NCI-H2196 (cell line): ENCODE results near the gene ABCA4.
A peak's percentile ranks its signal among the peaks of the same experiment; 100 is the strongest.

Source experiments
- DNase-seq: peaks from one replicate; lab custom pipeline; 2025; ENCODE audit not compliant: unreplicated experiment; lab: John Stamatoyannopoulos, UW

The ABCA4 gene

DNA sequence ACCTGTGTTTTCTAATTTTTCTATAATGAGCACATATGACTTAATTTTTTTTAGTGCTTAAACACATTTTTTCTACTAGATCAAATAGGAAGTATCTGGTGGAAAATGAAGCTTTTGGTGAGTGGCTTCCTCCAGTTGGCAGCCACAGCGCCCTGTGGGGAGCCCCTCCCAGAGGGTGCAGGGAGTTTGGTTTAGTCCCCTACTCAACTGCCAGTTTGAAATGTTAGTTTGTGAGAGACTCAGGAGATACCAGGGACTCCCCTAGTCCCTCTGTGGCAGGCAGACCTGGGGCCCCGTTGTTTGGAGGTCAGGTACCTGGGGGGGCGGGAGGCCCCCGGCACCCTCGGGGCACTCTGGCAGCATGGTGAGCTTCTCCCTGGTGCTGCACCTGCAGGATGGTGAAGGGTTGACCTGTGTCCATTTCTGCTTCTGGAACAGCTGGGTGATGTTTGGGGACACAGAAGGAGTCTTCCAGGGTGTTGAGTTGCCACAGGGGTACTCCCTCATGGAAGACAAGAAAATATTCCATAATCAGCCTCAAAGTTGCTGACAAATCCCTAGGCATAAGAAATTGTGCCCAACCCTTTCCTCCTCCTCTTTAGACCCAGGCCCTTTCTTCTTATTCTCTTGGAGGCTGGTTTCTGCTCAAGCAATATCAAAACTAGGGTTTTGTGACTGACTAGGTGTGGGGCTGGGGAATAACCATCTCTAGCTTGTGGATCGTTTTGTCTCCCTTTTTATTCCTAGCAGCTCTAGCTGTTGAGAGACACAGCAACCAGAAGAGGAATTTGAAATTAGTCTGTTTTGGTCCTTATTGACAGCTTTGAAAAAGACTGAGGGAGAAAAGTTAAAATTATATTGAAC, 91.6 kb downstream of the ABCA4 start:
- DNase-seq: no peak

DNA sequence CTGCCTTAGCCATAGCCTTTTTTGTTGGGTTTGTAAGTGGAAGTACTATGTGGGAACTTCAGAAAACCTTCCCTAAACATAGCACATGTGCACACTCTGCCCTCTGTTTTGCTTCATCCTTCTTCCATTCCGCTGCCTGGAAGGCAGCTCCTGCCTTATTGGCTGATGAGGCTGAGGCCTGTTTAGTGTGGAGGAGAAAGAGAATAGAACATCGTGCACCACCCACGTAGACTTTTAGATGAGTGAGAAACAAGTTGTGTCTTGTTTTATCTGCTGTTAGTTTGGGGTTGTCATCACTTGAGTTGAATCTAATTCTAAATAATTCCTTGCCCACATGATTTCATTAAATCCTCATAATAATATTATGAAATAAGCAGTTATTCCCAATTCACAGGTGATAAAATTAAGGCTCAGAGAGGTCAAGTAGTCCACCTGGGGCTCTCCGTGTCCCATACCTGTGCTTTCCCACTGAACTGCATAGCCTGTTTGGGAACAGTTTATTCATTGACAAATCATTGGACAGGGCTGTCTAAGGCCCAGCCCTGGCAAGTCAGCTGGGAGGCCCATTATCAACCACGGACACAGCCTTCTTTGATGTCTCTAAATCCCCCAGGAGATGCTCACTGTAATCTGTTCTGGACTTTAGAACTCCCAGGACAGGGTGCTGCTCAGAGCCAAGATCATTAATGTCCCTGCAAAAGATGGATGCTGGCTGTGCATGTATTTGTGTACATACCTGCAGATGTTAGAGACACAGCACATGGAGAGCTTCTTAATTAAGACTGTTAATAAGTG, 93.0 kb downstream of the ABCA4 start:
- no peak for DNase-seq

DNA sequence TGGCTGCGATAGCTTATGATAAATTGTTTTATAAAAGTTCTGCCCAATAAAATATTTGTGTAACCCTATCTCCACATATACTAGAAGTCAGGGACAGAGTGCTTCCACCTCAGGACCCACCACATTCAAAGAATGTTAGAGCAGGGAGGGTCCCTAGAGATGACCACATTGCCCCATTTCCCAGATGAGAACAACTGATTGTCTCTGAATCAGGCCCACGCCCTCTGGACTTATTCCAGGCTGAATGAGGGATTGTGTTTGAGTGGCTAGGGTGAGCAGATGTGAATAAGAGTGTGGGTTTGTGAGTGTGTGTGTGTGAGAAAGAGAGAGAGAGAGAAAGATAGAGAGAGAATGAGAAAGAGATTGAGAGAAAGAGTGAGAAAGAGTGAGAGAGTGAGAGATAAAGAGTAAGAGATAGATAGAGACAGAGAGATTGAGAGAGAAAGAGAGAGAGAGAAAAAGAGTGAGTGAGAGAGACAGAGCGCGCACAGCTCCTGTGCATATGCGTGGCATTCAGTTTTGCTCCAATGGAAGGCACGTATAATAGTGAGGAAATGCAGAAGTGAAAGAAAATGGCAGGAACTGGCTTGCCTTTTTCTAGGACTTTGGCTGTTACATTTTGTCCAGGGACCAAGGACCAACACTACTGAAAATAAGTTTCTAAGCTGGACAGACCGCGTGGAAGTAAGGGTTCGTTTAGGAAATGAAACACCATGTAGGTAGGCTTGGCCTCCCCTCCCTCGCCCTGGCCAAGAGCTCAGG, 94.1 kb downstream of the ABCA4 start:
- DNase-seq: no peak

DNA sequence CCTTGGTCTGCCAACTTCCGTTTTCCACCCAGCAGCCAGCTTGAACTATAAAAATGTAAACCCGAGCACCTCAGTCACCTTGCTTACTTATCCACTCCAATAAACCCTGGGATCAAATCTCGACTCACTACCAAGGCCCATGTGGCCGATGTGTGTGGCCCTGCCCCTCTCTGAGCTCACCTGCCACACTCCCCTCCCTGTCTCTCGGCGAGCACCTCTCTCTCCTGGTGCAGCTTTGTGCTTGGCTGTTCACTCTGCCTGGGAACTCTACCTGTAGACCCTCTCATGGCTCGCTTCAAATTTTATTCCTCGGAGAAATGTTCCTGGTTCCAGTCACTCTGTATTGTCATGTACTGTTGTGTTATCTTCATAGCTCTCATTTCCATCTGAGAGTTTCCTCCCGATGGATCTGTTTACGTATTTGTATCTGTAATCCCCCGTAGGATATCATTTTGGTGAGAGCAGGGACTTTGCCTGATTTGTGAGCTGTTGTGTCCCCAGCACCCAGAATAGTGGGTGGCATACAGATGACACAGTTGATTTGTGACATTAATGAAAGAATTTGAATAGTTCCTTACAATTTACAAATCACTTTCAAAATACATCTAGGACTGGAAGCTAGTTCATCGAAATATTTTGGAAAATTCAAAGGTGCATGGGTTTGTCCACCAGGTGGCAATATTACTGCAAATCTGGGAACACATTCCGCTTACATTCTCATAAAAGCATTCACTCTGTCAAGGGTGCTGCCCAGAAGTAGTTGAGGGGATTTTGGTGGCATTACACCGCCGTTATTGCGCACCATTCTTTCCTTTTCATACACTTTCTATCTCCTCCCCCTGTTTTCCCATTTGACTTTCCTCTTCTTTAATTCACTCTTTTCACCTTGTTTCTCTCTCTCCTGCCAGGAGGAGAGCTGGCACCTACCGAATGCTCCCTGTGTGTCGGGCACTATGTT, 95.3 kb downstream of the ABCA4 start:
- DNase-seq: peak; percentile 59

DNA sequence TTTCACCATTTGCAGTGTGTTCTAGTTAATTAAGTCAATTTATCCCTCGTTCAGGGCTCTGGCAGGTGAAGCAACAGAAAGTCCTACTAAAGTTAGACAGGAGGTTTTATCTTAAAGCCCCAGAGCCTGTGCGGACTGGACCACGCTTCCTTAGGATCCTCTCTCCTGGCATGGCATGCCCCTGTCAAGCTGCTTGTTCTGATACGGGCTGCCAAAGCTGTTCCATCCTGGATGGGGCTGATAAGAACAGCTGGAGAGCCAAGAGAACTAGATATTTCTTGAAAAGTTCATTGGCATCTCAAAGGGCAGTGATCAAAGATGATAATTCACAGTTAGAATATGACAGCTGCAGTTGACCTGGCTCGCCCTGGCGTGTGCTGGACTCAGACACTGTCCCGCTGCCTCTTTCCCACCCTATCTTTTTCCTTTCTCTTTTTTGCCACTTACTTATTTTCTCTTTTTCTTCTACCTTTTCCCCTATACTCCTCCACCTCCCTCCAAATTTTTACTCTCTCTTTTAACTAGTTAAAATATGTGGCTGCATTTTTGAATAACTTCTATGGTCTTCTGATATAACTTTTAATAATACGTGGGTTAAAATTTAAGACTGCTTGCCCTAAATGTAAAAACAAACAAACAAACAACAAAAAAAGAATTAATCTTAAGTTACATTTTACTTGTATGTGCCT, 96.7 kb downstream of the ABCA4 start:
- DNase-seq: no peak

DNA sequence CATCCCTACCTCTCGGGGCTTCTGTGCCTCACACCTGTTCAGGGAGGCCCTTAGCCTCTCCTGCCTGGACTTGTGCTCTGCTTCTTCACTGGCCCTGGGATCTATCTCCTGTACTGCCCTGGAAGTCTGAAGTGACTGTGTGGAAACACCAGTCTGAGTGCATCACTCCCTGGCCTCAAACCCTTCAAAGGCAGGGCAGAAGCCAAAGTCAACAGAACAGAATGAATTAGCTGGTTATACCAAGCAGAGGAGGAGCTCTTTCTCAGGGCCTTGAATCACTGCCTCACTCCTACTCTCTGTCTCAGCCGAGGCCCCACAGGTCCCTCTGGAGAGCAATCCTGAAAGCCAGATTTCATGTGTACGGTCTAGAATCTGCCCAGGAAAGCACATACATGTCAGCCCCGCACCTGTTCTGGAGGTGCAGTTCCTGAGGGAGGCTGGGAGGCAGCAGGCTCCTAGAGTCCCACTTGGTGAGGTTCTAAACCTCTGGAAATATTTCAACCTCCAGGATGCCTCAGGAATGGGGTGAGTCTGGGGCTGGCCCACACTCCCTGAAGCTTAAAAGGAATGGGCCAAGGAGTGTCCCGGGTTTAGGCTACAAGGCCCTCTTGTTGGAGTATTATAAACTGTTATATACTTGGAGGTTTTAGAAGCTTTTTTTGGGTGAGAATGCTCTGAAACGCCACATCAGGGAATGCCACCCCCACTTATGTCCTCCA, 98.3 kb downstream of the ABCA4 start:
- DNase-seq: peak; percentile 71

DNA sequence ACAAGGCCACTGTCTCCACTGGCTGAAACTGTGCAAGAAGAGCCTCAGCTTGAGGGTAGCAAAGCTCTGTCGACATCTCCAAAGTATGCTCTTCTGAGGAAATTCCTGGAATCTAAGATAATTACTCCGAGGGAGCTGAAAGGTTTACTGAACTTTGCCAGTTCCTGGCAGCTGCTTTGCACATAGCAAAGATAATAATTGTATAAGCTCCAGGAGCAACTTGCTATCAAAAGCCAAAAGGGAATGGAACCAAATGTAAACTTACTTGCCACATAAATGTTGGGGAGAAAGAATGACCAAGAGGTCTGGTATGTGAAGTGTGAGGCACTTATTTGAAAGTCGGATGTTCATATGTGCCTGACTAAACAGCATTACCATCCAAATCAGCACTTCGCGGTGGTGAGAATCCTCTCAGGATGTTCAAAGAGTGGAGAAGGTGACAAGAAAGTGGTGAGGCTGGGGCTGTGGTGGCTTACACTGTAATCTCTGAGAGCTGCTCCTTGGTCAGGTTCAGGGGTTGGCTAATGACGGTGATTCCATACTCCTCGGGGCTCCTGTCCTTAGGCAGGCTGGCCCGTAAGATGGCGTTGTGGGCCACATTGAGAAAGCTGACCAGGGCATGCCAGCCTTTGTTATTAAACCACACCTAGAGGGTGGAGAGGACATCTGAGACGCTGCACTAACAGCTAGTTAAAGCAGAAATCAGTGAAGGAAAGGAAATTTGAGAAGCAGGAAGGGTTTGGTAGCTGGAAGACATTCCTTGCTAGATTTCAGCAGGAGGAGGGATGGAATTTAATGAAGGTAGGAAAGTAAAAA, 100.0 kb downstream of the ABCA4 start:
- peak; percentile 31 for DNase-seq

DNA sequence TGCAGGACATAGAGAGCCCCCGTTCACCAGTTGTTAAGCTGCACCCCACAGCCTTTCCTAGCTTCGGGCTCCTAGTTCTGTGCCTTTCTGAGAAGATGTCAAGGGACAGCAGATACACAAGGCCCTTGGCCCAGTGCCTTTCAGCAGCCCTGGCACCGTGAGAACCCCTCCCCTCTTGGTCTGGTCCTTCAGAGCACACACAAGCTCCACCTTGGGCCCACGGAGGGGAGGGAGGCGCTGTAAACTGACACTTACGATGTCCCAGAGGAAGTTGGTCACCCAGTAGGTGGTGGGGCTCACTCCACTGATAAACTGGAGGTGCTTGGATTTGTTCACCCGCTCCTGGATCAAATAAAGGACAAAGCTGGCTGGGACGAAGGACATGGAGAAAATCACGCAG, 101.6 kb downstream of the ABCA4 start:
- DNase-seq: no peak

DNA sequence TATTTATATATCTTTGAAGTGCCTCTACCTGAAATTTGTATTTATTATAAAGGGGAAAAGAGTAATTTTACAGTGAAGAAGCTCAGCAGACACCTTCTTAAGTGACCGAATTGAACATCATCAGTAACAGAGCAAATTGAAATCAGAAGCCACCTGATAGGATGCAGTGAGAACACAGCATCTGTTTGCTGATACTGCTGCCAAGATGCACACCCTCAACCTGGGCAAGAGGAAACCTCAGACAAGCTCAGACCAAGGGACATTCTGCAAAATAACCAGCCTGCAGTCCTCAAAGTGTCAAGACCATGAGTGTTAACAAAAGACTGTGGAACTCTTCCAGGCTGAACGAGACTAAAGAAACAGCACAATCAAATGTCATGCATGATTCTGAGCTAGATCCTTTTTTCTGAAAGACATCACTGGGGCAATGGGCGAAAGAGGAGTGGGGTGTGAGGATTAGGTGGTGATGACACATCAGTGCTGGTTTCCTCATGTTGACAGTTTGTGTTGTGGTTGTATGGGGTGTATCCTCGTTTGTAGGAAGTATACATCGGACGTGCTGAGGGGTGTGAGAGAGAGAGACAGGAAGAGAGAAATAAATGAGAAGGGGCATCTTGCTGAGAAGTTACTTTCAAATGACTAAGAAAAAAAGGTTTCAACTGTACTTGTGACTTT, 103.7 kb downstream of the ABCA4 start:
- DNase-seq: no peak

DNA sequence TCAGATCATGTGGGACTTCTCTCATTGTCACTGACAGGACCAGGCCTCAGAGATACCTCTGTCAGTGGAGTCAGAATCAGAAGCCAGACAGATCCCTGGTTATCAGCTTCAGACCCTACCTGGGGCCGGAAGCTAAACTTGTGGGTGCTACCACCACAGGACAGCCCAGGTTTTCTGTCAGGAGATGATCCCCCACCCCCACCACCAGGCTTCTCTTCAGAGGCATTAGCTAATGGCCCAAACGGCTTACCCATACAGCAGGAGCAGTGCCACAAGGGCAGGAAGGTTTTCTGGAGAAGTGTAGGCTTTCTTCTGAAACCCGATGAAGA, 105.5 kb downstream of the ABCA4 start:
- no peak for DNase-seq

DNA sequence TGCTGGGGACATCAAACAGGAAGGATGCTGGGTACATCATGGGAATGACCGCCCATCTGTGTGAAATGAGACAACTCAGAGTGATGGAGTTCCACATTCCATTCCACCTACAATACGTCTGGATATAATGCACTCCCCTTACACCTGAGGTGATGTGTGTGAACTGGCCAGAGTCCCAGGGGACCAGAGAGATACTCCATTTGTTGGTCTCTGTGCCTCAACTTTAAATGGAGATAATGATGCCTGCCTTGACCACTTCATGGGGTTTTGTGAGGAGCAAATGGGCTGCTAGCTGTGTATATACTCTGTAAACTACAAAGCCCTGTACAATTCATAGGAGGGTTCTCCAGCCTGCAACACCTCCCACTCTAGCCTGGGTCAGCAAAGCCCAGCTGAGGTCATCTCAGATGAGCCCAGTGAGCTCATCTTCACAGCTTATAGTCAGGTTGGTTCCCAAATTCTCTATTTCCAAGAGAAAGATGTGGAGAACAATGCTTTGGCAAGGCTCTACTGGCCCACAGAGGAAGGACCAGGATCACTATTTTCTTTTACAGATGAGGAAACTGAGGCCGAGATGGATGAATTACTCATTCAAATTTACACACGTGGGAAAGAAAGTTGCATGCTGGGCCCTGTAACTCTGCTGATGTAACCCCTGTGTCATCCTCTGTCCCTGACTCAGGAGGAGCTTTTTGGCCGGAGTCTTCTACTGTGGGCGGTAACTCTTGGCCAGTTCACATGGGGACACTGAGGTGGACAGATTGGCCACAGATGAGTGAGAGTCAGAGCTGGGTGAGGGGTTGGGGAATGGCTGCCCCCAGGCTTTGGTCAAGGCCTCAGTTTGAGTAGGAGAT, 106.1 kb downstream of the ABCA4 start:
- DNase-seq: no peak

DNA sequence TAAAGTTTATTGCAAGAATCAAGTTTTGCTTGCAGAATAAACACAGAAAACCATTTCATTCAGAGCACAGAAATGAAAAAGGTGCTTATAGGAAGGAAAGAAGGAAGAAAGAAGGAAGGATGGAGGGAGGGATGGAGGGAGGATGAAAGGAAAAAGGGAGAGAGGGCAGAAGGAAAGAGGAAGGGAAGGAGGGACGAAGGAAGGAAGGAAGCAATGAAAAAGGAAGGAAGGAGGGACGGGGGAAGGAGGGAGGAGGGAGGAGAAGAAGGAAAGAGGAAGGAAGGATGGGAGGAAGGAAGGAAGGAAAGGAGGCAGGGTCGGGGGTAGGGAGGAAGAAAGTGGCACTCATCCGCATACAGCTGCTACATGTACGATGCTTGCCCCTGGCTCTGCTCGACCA, 106.9 kb downstream of the ABCA4 start:
- no peak for DNase-seq

DNA sequence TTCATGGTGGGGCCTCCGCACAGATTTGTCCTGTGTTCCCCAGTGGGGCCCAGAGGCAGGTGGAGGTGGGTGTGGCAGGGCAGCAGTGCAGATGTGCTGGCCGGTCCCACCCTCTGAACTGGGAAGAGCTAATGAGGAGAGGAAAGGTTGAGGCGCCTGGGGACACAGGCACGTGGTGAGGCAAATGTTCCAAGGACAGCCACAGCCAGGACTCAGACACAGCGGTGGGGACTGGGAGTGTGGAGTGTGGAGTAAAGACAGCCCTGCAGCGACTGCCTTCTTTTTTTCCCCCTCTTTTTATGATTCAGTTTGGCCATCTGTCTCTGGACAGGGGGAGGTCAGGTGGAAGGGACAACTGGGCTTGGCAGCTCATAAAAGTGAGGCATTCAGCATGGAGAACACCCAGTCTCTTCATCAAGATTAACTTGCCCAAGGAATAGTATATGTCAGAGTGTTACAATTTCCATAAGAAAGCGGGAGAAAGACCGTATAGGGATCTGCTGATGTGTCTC, 107.5 kb downstream of the ABCA4 start:
- DNase-seq: no peak

DNA sequence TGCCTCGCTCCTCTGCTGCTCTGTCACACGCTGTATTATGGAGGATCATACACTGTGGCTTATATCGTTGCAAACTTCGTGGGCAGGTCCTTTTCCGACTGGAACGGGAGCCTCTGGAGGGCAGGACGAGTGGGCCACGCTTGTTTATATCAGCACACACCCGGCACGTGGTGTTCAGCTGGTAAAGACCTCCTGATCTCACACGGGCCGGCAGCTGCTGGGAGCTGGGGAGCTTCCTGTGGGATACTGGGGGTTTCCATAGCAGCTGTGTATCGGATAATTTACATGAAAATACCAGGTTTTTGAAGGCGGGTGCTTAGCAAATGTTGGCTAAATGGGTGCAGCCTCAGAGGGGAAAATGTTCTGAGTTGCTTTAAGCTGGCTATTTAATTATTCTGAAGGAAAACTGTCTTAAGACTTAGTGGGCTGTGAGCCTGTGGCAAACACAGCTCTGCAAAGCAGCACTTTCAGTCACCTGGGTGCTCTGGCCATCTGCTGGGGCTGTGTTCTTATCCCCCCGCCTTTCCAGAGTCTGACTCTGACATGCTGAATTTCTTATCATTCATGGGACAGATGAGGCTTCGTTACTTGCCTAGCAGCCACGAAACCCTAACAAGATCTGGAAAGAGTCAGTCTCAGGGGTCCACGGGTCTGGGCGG, 108.1 kb downstream of the ABCA4 start:
- no peak for DNase-seq

DNA sequence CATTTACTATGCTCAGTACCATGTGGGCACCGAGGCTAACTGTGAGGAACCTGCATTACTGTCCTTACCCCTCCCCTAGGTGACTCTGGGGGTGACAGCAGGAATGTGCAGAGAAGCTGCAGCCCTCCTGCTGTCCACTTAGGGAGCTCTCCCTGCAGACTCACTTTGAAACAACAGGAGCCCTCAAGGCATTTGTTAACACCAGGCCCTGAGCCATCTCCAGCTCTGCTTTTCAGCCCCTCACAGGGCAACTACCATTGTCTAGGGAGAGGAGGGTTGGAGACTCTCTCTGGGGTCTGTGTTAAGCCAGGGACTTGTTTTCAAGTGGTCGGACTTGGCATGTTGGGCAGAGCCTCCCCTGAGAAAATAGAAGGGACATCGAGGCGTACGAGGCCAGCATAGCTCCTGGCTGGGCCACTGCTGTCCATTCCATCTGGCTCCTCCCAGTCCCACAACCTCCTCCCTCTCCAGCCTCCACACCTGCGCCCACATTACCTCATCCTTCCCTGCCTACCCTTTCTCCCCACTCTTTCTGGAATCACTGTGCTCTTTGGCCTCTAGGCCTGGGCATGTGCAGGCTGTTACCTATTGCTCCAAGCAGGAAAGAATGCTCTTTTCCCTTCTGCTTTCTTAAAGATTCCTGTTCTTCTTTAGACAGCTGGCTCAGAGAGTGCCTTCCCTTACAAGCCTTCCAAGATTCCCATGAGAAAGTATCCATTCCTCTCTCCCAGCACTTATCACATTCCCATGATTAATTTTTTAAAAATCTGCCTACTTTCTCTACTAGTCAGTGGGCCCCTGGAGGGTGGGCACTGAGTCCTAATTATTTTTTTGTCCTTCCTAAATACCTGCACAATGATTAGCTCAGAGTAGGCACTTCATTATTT, 109.0 kb downstream of the ABCA4 start:
- no peak for DNase-seq
